Glutamatergic neuron (in vitro differentiated cells): ENCODE measurements around the gene NUDT9. TPM values are rescaled to one million over a fixed set of nuclear protein-coding genes. Genes with fewer than 3 reads are reported as not detected.
A peak's percentile ranks its signal among the peaks of the same experiment; 100 is the strongest.
"Not testable (repeated sequence)": the region's sequence is repeated elsewhere in the genome, so short reads cannot be mapped to it uniquely, and the experiment has no call there.

Experiments
- DNase-seq: peaks from one replicate; pipeline ENCODE4 v3.0.0; 2022
- H3K27ac Mint-ChIP-seq: one replicate; pipeline ENCODE4 v1.8.0; 2020; ENCODE audit warnings: mild to moderate bottlenecking, mixed read lengths, inconsistent platforms; ENCODE audit not compliant: unreplicated experiment
- H3K27me3 Mint-ChIP-seq: one replicate; pipeline ENCODE4 v1.8.0; 2020; ENCODE audit warnings: mild to moderate bottlenecking, moderate library complexity, mixed read lengths, inconsistent platforms; ENCODE audit not compliant: unreplicated experiment
- H3K36me3 Mint-ChIP-seq: one replicate; pipeline ENCODE4 v1.8.0; 2020; ENCODE audit warnings: mild to moderate bottlenecking, mixed read lengths, inconsistent platforms; ENCODE audit not compliant: unreplicated experiment
- H3K4me1 Mint-ChIP-seq: one replicate; pipeline ENCODE4 v1.8.0; 2020; ENCODE audit warnings: mild to moderate bottlenecking, low read depth, mixed read lengths, inconsistent platforms; ENCODE audit not compliant: unreplicated experiment
- H3K4me3 Mint-ChIP-seq: one replicate; pipeline ENCODE4 v1.8.0; 2020; ENCODE audit warnings: mild to moderate bottlenecking, mixed read lengths, inconsistent platforms; ENCODE audit not compliant: unreplicated experiment
- H3K9me3 Mint-ChIP-seq: one replicate; pipeline ENCODE4 v1.8.0; 2020; ENCODE audit warnings: mild to moderate bottlenecking, moderate library complexity, mixed read lengths, inconsistent platforms; ENCODE audit not compliant: unreplicated experiment
- total RNA-seq: library from RNA; stranded (reverse); fragmentation: NEBNext Ultra II Directional; extraction: Animal tissue kit (Norgen Biotek cat#: 25700); gene quantifications from one replicate; pipeline ENCODE4 v1.2.1, GENCODE V29; 2021; ENCODE audit not compliant: unreplicated experiment
- TF ChIP-seq, protein P1 (sequence below): fragments of 200-600 bp; sonication (generic); IDR thresholded peaks from one replicate; pipeline ENCODE4 v1.5.0; 2021; ENCODE audit not compliant: partially characterized antibody, unreplicated experiment

The NUDT9 gene
- total RNA-seq, 1 donor from 2014 or later = 11.9 TPM

DNA sequence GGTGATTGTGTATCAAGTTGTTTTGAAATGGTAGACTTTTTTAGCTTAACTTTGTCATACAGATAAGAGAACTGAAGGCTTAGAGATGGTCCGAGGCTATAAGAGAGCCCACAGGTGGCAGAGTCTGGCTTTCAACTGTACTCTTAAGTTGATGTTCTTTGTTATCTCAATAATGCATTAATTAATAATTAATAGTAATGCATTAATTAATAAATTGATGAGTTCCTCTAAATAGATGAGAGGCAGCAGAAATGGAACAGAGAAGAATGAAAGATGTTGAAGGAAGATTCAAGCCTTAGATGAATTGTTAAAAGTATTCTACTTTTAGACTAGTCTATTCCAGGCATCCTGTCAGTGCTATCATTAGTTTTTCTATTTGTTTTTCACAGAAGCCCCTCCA lies 22.4 kb downstream of the NUDT9 start:
- TF ChIP-seq, protein P1, sequence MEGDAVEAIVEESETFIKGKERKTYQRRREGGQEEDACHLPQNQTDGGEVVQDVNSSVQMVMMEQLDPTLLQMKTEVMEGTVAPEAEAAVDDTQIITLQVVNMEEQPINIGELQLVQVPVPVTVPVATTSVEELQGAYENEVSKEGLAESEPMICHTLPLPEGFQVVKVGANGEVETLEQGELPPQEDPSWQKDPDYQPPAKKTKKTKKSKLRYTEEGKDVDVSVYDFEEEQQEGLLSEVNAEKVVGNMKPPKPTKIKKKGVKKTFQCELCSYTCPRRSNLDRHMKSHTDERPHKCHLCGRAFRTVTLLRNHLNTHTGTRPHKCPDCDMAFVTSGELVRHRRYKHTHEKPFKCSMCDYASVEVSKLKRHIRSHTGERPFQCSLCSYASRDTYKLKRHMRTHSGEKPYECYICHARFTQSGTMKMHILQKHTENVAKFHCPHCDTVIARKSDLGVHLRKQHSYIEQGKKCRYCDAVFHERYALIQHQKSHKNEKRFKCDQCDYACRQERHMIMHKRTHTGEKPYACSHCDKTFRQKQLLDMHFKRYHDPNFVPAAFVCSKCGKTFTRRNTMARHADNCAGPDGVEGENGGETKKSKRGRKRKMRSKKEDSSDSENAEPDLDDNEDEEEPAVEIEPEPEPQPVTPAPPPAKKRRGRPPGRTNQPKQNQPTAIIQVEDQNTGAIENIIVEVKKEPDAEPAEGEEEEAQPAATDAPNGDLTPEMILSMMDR = no peak
- Mint-ChIP-seq H3K9me3 (peaks cover 2% of the 10 kb centered on the region), H3K4me1 (no peaks in the 10 kb centered on the region), H3K36me3 (no peaks in the 10 kb centered on the region), H3K27me3 (no peaks in the 10 kb centered on the region), H3K4me3 (no peak overlapping the region), H3K27ac (no peak overlapping the region)
- DNase-seq = no peak

DNA sequence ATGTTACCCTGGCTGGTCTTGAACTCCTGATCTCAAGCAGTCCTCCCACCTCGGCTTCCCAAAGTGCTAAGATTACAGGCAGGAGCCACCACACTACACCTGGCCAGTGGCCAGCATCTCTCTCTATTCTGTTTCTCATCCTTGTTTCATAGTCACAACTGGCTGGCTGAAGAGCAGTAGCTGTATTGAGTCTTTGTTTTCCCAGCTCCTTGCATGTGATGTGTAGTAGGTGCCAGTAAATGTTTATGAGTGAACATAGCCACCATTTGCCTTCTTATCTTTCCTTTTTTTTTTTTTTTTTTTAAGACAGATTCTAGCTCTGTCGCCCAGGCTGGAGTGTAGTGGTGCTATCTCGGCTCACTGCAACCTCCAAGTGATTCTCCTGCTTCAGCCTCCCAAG lies 23.6 kb downstream of the NUDT9 start:
- H3K9me3 Mint-ChIP-seq = peaks cover 2% of the 10 kb centered on the region
- H3K27me3 Mint-ChIP-seq = no peaks in the 10 kb centered on the region
- TF ChIP-seq, protein P1 = no peak
- H3K4me3 Mint-ChIP-seq = no peak overlapping the region
- no peaks in the 10 kb centered on the region for H3K4me1 Mint-ChIP-seq
- no peak for DNase-seq
- H3K27ac Mint-ChIP-seq = no peak overlapping the region
- H3K36me3 Mint-ChIP-seq = no peaks in the 10 kb centered on the region

DNA sequence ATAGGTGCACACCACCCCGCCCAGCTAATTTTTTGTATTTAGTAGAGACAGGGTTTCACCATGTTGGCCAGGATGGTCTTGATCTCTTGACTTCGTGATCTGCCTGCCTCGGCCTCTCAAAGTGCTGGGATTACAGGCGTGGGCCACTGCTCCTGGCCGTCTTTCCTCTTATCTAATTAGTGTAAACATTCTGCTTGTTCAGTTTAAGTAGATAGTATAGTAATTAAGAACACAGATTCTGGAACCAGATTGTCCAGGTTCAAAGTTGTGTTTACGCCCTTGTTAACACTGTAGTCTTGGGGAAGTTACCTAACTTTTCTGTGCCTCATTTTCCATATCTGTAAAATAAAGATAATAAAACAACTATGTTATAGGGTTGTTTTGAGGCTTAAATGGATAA lies 24.0 kb downstream of the NUDT9 start:
- not testable (repeated sequence) for H3K27ac Mint-ChIP-seq, H3K4me3 Mint-ChIP-seq, H3K27me3 Mint-ChIP-seq, H3K36me3 Mint-ChIP-seq, H3K9me3 Mint-ChIP-seq, H3K4me1 Mint-ChIP-seq, DNase-seq

DNA sequence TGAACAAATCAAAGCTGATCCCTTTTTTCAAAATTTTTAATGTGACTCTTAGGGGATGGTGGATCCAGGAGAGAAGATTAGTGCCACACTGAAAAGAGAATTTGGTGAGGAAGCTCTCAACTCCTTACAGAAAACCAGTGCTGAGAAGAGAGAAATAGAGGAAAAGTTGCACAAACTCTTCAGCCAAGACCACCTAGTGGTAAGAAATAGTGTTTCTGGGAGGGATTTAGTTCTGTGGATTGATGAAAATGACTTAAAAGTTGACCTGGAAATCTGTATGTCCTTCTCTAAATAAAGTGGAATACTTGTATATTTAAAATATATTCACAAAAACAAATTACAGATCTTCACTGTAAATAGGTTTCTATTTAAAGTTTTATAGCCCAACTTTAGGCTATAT lies 29.2 kb downstream of the NUDT9 start:
- H3K9me3 Mint-ChIP-seq = peaks cover 2% of the 10 kb centered on the region
- H3K4me1 Mint-ChIP-seq = no peaks in the 10 kb centered on the region
- TF ChIP-seq, protein P1 = peak; percentile 21
- DNase-seq = no peak
- no peak overlapping the region for H3K4me3 Mint-ChIP-seq
- H3K36me3 Mint-ChIP-seq = no peaks in the 10 kb centered on the region
- H3K27ac Mint-ChIP-seq = no peak overlapping the region
- no peaks in the 10 kb centered on the region for H3K27me3 Mint-ChIP-seq

DNA sequence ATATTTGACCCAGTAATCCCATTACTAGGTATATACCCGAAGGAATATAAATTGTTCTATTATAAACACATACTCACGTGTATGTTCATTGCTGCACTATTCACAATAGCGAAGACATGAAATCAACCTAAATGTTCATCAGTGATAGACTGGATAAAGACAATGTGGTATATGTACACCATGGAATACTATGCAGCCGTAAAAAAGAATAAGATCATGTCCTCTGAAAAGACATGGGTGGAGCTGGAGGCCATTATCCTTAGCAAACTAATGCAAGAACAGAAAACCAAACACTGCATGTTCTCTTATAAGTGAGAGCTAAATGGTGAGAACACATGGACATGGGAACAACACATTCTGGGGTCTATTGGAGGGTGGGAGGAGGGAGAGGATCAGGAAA lies 36.5 kb downstream of the NUDT9 start:
- Mint-ChIP-seq H3K4me1 (no peaks in the 10 kb centered on the region), H3K4me3 (no peak overlapping the region), H3K27me3 (no peaks in the 10 kb centered on the region), H3K27ac (no peak overlapping the region), H3K9me3 (no peaks in the 10 kb centered on the region), H3K36me3 (no peaks in the 10 kb centered on the region)
- TF ChIP-seq, protein P1 = no peak
- DNase-seq = no peak

DNA sequence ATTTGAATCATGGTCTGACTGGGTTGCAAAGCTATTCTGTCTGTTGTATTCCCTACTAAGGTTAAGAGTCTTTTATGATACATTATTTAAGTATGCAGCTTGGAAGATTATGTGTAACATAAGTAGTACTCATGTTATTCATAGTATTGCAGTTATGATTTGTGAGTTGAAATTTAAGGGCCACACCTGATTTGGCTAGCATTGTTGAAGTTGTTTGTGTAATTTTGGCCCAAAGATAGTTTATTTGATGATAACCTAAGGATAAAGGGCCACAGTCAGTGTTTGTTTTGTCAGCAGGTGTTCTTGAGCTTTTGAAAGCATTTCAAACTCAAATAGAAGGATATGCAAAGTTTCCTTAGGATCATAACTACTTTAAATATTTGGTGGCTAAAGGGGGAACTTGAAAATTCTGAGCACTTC lies 38.9 kb downstream of the NUDT9 start:
- no peak overlapping the region for H3K4me3 Mint-ChIP-seq
- no peaks in the 10 kb centered on the region for H3K4me1 Mint-ChIP-seq
- TF ChIP-seq, protein P1 = no peak

More for the DNA sequence above, 38.9 kb downstream of the NUDT9 start:
- Mint-ChIP-seq H3K9me3 (no peaks in the 10 kb centered on the region), H3K36me3 (no peaks in the 10 kb centered on the region), H3K27me3 (no peaks in the 10 kb centered on the region), H3K27ac (no peak overlapping the region)
- no peak for DNase-seq
